Measurements from ENCODE around the gene CAPN2.
"Not testable (repeated sequence)": the region's sequence is repeated elsewhere in the genome, so short reads cannot be mapped to it uniquely, and the experiment has no call there.

CAPN2 gene

DNA sequence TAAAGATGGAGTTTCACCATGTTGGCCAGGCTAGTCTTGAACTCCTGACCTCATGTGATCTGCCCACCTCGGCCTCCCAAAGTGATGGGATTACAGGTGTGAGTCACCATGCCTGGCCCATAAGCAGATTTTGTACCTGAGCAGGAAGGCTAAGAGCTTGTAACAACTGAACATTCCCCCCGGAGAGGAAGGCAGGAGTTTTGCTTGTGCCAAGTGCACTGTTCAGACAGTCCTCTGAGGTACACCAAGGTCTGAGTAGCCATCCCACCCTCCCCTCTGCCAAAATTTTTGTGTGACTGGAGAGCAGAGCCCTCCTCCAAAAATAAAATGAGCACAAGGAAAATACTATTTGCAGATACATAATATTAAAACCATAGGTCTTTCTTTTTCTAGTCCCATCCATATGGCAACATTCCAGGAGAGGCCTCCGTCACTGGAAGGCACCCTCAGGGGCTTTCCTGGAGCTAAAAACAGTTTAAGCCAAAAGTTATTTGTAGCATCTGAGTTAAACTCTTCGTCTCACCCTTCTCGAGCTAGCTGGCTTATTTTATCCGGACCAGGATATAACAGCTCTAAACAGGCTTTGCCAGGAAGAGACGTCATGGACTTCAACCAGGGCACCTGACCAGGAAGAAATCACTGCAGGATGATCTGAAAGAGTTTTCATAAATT lies 27.2 kb downstream of the CAPN2 start:
- DNase-seq (ENCODE audit: low spot score), result no peak

DNA sequence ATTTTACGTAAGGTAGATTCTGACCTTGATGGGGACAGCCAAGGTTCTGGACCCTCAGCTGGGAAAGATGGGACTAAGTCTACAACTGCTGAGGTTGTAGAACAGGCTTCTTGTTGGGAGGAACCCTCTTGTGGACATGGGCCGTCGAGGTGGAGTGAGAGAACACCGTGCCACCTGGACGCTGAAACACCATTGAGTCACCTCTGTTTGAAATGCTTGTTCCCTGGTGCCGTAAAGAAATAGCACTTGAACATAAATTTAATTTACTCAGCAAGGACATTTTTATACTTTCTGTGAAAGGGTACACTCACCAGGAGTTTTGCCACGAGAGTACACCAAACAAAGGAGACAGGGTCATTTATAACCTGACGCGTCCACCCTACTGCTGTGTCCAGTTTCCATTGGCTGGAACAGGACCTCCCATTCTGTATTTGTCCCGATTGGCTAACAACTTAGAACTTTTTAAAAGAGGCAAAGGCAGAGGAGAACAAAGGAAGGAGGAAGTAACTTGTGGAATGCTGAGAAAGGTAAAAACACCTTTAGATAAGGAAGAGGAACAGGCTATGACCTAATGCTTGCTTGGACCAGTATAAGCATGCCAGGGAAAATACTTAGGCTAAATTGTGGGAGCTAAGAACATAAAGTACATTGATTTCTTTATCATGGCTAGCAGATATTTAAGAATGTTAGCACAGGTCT lies 27.8 kb downstream of the CAPN2 start:
- DNase-seq (ENCODE audit: low spot score), result not testable (repeated sequence)

DNA sequence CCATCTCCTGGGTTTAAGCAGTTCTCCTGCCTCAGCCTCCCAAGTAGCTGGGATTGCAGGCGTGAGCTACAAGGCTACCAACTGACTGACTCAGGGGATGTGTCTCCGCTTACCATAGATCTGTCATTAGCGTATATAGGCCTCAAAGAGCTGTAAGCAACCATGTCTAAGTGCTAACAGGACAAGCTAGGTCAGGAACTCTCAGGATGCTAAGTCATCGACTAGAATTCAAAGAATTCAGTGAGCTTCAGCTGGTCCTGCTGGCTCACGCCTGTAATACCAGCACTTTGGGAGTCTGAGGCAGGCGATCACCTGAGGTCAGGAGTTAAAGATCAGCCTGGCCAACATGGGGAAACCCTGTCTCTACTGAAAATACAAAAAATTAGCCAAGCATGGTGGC lies 29.5 kb downstream of the CAPN2 start:
- DNase-seq (ENCODE audit: low spot score), result no peak

DNA sequence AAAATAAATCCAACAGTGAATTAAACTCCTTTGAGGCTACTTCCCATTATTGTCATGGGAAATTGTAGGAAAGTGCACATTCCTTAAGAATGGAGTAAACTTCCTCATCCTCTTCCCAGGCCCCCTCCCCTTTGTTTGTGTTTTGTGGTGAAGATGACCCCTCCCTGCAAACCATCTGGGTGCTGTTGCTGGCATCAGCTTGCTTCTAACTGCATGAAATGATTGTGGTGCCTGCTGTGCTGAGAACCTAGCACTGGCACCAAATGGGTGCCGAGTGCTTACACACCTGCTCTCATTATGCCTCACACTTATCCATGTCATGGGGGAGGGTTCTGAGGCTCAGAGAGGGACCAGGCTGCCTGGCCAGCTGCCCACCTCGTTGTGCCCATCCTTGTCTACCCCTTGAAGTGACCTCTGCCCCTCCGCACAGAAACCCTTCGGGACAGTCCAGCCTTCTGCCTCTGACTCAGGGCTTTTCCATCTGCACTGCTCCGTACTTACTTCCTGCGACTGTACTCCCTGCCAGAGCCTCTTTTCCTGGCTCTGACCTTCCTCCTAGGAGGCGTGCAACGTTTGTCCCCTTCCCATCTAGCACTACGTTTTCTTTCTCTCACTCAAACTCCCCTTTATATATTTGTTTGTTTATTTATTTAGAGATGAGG lies 30.6 kb downstream of the CAPN2 start:
- DNase-seq (ENCODE audit: low spot score), result no peak

DNA sequence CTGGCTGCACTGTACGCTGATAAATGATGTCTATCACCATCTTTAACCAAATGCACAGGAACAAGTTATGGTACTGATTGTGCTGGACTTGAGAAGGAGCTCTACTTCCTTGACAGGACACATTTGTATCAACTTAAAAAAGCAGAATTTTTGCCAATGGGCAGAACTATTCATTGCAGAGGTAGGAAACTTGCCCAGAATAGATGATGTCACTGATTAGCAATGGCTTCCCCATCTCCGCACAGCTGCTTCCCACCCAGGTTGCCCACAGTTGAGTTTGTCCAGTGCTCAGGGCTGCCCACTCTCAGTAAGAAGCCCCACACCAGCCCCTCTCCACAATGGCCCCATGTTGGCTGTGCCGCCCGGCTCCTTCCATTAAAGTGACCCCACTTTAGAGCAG lies 33.4 kb downstream of the CAPN2 start:
- no peak for DNase-seq (ENCODE audit: low spot score)

DNA sequence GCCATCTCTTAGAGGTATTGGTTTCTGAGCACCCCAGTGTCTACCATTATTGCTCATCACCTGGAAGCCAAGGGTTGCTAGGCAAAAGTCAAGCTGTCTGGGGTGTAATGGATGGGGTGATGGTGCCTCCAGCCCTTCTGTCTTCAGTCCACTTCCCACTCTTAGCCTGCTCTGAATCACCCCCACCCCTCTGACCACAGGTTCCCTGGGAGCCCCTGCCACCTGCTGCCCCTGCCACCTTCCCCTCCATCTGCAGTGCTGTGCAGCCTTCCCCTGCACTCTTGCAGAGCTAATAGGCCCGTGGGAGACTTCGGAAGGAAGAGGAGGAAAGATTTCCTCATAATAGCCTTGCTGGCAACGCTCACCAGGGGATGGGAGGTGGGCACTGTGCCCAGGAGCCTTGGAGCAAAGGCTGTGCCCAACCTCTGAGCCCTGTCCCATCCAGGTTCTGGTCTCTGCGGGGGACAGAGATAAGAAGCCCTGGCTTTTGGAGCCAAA lies 35.5 kb downstream of the CAPN2 start:
- no peak for DNase-seq (ENCODE audit: low spot score)

DNA sequence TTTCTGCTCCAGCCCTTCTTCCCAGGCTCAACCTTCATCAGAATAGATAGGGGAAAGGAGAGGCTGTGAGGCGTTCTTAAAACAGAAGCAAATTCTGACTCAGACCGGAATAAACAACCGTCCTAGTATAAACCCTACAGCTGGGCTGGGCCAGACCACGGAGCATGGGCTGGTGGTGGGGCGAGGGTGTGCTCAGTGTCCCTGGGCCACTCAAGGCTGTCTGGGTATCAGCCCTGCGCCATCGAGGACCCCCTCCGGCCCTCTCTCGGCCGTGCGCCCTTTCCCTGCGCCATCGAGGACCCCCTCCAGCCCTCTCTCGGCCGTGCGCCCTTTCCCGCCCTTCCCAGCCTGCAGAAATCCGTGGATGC lies 36.0 kb downstream of the CAPN2 start:
- DNase-seq (ENCODE audit: low spot score), result no peak

DNA sequence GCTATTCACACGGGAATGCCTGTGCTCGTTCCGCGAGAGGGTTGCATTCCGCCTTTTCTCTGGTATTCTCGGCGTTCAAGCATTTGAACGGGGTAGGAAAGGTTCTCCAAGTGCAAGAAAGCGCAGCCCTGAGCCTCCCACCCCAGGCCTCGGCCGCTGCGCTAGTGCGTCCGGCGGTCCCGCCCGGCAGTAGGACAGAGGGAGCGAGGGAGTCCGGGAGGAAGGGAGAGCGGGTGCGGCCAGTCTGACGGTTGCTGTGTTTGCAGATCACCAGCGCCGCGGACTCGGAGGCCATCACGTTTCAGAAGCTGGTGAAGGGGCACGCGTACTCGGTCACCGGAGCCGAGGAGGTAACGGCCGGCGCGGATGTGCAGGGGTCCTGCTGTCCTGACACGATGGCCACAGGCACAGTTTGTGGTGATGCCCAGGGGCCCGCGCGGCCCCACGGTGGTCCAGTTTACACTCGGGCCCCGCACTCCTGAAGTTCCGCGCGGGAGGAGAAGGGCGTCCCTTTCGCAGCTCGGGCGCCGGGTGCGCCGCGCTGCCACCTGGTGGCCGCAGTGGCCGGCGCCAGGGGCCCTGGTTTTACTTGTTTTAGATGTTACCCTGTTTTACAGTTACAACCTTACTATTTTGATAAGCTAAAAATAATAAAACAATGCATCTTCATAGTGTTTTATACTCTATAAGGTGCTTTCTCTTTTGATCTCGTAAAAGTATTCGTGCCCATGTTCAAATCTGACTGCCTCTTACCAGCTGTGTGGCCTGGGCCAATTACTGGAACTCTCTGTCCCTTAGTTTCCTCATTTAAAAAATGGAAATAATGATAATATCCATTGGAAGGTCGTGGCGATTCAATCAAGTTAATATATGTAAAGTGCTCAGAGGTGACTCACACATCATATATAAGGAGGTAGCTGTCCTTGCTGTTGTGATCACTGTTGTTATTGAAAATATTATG lies 36.7 kb downstream of the CAPN2 start:
- DNase-seq (ENCODE audit: low spot score), result peak; percentile 72

DNA sequence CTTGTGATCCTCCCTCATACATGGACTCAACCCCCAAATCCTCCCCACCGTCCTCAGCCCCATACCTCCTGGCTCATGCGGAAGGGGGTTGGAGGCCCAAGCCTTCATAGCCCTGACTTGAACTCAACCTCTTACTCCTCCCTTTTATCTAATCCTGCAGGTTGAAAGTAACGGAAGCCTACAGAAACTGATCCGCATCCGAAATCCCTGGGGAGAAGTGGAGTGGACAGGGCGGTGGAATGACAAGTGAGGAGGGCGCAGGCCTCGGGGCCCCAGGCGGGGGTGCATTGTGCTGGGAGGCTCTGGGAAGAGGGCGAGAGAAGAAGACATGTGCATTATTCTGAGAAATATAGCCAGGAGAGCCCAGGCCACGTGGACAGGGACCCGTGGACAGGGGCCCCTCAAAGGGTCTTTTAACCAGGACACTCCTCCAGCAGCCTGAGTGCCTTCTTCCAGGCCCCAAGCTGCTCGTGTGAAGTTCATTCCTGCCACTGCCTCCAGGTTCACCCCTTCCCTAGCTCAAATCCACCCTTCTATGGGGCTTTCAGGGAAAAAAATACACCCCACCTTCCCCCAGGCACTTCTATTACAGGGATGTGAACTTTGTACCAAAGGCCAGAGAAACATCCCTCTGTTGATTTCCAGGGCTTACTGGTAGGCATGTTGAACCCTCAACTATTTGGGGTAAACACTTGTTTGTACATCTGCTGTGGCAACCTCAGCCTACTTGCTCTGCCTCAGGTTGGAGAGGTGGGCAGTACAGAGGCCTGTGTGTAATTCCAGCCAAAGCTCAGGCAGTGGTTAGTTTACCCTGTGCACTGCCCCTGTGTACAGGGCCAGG lies 38.6 kb downstream of the CAPN2 start:
- no peak for DNase-seq (ENCODE audit: low spot score)

DNA sequence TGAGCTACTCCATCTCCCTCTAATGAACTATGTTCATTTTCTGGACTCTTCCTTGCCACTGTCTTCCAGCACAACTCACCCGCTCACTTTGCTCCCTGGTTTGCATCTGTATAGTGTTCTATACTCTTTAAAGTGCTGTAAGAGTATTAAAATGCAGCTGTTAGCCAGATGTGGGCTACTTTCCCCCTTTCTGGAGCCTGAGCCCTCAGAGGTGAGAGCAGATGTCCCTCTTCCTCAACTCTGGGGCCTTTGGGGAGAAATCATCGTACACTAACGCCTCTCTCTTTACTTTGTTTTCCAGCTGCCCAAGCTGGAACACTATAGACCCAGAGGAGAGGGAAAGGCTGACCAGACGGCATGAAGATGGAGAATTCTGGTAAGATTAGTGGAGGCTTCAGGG lies 39.4 kb downstream of the CAPN2 start:
- DNase-seq (ENCODE audit: low spot score), result no peak

DNA sequence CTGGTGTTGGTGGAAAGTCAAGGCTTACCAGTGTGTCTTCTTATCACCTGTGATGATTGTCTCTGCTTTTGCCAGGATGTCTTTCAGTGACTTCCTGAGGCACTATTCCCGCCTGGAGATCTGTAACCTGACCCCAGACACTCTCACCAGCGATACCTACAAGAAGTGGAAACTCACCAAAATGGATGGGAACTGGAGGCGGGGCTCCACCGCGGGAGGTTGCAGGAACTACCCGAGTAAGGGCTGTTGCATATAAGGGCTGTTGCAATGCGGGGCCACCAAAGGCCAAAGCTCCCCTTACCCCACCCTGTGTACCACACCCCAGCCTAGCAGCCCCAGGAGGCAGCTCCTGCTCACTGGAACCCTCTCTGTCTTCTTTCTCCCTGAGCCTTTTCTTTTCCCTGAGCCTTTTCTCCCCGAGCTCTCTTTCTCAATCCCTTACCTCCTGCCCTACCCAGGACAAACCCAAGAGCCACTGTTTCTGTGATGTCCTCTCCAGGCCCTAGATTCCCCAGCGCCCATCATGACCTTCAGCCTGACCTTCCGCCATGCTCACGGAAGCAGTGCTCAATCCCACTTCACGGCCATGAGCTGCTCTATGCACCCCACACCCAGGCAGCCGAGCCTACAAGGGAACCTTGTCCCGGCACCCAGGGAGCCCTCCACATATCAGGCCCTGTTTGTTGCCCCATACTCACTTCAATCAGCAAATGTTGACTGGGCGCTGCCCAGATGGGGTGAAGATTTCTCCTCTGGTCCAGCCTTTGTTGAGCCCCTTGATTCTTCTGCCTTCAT lies 40.6 kb downstream of the CAPN2 start:
- DNase-seq (ENCODE audit: low spot score), result no peak

DNA sequence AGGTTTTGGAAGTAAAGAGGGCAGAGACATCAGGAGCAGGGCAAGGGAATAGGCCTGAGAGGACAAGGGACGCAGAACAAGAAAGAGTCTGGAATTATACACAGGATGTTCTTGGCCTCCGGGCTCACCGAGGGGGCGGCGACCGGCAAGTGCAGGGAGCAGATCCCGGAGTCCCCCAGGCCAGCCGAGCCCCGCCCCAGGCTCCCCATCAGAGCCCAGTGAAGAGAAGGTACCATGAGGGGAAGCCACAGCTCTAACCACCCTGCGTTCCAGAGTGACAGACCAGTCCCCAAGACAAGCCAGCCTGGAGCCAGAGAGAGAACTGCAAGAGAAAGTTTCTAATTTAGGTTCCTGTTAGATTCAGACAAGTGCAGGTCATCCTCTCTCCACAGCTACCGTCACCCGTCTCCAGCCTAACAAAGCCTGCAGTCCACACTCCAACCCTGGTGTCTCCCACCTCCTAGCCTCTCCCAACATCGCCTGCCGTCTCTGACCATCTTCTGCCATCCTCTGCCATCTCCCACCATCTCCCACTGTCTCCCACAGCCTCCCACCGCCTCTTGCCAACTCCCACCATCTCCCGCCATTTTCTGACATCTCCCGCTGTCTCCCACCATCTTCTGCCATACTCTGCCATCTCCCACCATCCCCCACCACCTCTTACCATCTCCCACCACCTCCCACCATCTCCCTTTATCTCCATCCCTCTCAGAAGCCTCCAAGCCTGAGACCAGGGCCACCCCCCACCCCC lies 42.5 kb downstream of the CAPN2 start:
- DNase-seq (ENCODE audit: low spot score), result no peak

DNA sequence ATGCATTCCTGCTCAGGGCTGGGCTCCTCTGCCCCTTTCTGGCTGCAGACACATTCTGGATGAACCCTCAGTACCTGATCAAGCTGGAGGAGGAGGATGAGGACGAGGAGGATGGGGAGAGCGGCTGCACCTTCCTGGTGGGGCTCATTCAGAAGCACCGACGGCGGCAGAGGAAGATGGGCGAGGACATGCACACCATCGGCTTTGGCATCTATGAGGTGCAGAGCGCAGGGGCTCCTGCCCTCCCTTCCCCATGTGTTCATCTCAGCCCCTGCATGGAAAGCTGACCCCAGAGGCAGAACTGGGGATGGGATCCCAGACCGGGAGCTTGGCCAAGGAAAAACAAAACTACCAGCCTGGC lies 43.1 kb downstream of the CAPN2 start:
- no peak for DNase-seq (ENCODE audit: low spot score)

DNA sequence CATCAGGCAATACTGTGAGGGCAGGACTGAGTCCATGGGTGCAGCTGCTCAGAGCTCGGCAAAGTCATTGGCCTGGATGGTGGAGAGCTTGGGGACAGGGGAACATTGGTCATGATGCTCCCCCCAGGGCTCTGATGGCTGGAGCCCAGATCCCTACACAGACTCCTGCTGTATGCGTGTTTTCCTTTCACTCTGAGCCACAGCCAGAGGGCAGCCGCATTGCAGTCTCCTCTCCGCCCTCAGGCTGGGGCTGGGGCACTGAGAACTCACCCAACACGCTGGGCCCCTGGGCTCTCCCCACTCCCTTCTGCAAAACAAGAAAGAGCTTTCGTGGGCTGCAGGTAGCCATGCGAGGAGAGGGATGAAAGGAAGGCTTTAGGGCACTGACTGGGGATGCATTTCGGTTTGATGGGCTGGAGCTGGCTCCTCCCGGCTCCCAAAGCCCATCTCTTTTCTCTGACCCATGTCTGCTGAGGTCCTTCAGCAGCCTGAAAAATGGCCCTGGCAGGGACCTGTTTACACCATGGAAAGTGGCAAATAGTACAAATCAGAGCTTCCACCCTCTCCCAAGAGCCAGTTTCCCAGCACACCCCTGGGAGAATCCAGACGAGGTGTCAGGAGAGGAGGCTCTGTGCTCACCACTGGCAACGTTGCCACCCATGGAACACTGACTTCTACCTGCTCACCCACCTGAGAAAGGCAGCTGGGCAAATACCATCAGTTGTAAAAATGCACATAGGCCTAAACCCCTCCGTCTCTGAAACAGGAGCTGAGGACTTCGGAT lies 43.8 kb downstream of the CAPN2 start:
- no peak for DNase-seq (ENCODE audit: low spot score)

DNA sequence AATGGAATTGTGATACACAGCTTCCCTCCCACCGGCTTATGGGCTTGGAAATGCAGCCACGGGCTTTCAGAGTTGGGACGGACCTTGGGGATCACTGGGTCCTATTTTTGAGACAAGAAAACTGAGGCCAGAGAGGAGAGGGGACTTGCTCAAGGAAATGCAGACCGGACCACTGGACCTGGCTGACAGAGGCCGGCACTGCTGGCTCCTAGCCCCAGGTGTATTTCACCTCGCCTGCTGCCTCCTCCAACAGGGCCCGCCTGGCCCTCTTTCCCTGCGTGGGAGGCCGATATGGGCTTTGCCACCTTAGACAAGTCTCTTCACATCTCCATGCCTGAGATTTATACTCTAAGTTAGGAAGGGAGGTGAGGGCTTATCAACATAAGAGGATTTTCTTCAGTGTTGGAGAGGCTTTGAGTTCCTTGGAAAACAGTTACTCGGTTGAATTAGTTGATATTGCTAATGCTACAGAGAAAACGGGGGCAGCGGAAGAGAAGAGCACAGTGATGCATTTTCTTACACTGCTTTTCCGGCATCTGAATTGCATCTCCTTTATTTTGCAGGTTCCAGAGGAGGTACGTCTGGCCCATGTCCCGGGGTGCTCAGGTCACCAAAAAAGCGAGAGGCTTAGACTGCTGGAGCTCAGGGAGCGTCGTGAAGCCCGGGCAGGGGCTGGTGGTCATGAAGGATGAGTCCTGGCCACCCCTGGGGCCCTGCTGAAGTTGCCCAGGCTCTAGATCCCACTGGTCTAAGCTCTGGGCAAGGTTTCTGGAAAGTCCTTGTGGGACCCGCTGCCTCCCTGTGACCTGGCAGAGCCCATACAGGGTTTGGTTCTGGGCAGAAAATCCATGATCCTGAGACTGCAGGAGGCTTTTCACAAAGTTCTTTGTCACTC lies 44.7 kb downstream of the CAPN2 start:
- DNase-seq (ENCODE audit: low spot score), result no peak

DNA sequence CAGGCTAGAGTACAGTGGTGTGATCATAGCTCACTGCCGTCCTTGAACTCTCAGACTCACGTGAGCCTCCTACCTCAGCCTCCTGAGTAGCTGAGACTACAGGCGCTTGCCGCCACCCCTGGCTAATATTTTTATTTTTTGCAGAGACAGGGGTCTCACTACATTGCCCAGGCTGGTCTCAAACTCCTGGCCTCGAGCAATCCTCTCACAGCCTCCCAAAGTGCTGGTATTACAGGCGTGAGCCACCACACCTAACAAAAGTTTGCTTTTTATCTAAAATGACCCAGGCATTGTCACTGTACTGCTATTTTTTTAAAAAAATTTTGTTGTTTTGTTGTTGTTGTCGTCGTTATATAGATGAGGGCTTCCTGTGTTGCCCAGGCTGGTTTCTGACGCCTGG lies 46.4 kb downstream of the CAPN2 start:
- no peak for DNase-seq (ENCODE audit: low spot score)

DNA sequence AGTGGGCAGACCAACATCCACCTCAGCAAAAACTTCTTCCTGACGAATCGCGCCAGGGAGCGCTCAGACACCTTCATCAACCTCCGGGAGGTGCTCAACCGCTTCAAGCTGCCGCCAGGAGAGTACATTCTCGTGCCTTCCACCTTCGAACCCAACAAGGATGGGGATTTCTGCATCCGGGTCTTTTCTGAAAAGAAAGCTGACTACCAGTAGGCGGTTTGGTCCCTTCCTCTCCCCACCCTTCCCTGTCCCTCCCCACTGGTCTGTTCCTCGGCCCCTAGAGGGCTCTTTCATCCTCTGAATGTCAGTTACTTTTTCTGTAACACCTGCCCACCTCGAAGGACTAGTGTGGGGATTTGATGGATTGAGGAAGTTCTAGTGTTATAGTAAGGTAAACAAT lies 46.9 kb downstream of the CAPN2 start:
- no peak for DNase-seq (ENCODE audit: low spot score)

DNA sequence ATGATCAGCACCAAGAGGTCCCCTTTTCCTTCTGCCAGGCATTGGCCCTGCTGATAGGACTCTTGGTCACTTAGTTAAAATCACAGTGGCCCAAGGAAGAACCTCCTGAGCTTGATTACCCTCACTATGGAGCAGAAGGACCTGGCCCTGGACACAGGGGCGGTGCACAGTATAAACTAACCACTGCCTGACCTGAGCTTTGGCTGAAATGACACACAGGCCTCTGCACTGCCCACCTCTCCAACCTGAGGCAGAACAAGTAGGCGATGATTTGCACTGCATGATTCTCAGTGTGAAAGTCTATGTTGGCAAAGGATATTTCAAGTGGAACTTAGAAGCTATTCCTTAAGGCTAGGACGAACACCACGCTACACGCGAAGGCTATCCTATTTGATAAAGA lies 48.5 kb downstream of the CAPN2 start:
- DNase-seq (ENCODE audit: low spot score), result no peak
